Endothelial cell of umbilical vein (primary cell): ENCODE results near the gene TNFRSF4. TPM values are rescaled to one million over a fixed set of nuclear protein-coding genes. Genes with fewer than 3 reads are reported as not detected.

Source experiments
- BruUV-seq: library from RNA; stranded (reverse); fragments of 400-500 nt; replicated peaks from 2 replicates; lab custom pipeline; 2021; lab: Mats Ljungman, UMichigan
- CTCF ChIA-PET: fragments of 300-600, 350-600 bp; sonication (Branson Sonifier 250); formaldehyde crosslinking; loops from one replicate; lab custom pipeline; 2021; ENCODE audit warnings: antibody characterized with exemption, inconsistent platforms; lab: Charles Lee
- POLR2A ChIA-PET: fragments of 300-600, 350-600 bp; sonication (Branson Sonifier 250); formaldehyde crosslinking; loops from one replicate; lab custom pipeline; 2021; ENCODE audit warnings: antibody characterized with exemption, inconsistent platforms; lab: Charles Lee
- DNase-seq: peaks from one replicate; pipeline ENCODE4 v3.0.0-alpha.2; 2011; ENCODE audit warnings: low read depth, low spot score
- FAIRE-seq: peaks from 2 replicates; lab custom pipeline; 2011; peaks lifted over from hg19 to GRCh38; lab: Jason Lieb, UNC
- H2AFZ ChIP-seq: 2 replicates; pipeline ENCODE4 v1.6.0; 2012; ENCODE audit warnings: low read depth, low read length, control low read depth, inconsistent platforms
- H3K27ac ChIP-seq: 2 replicates; pipeline ENCODE4 v1.5.1; 2011; ENCODE audit warnings: low read depth, mild to moderate bottlenecking, control low read depth, low read length, moderate library complexity; ENCODE audit not compliant: insufficient read depth
- H3K27me3 ChIP-seq, 2 experiments: 2 replicates each; pipeline versions ENCODE4 v1.6.0 to v1.6.1; 2011; ENCODE audit warnings: low read length in 2 of 2, mixed read lengths in 1 of 2; ENCODE audit not compliant: control insufficient read depth in 2 of 2, insufficient read depth in 2 of 2
- H3K36me3 ChIP-seq, 2 experiments: 2 replicates in 1 of 2; 3 replicates in 1 of 2; pipeline ENCODE4 v1.5.1; 2011; ENCODE audit warnings: low read length in 2 of 2, mild to moderate bottlenecking in 1 of 2, moderate library complexity in 1 of 2; ENCODE audit not compliant: control insufficient read depth in 2 of 2, insufficient read depth in 2 of 2; ENCODE audit errors: extremely low read depth in 1 of 2
- H3K4me1 ChIP-seq: 3 replicates; pipeline ENCODE4 v1.5.1; 2011; ENCODE audit warnings: mild to moderate bottlenecking, low read length; ENCODE audit not compliant: control insufficient read depth, insufficient read depth; ENCODE audit errors: extremely low read depth
- H3K4me2 ChIP-seq: 2 replicates; pipeline ENCODE4 v1.6.1; 2011; ENCODE audit warnings: low read length, control low read depth, mixed read lengths; ENCODE audit not compliant: insufficient read depth
- H3K4me3 ChIP-seq, 3 experiments: fragments of 200-600 bp in 1 of 3; sonication (generic), shearing (Covaris generic) in 1 of 3; replicated peaks in 1 of 3; 2 replicates each; pipeline ENCODE4 v1.5.1; 2011 to 2016; ENCODE audit warnings: control low read depth in 3 of 3, low read length in 3 of 3, mild to moderate bottlenecking in 2 of 3, inconsistent platforms in 1 of 3, low read depth in 1 of 3, moderate library complexity in 1 of 3; ENCODE audit not compliant: insufficient read depth in 1 of 3
- H3K79me2 ChIP-seq: 2 replicates; pipeline ENCODE4 v1.6.0; 2012; ENCODE audit warnings: low read length, inconsistent platforms; ENCODE audit not compliant: control insufficient read depth, insufficient read depth
- H3K9ac ChIP-seq: replicated peaks from 2 replicates; pipeline ENCODE3; 2011; ENCODE audit warnings: low read length, control low read depth; ENCODE audit not compliant: insufficient read depth; ENCODE audit errors: extremely low read depth
- H3K9me1 ChIP-seq: replicated peaks from 3 replicates; pipeline ENCODE4 v1.6.0; 2011; ENCODE audit warnings: mild to moderate bottlenecking, low read length; ENCODE audit not compliant: control insufficient read depth, insufficient read depth; ENCODE audit errors: extremely low read depth
- H3K9me3 ChIP-seq: replicated peaks from 2 replicates; pipeline ENCODE4 v1.5.1; 2012; ENCODE audit warnings: low read length, inconsistent platforms; ENCODE audit not compliant: control insufficient read depth, insufficient read depth
- H4K20me1 ChIP-seq: replicated peaks from 2 replicates; pipeline ENCODE3; 2011; ENCODE audit warnings: mild to moderate bottlenecking, low read length; ENCODE audit not compliant: control insufficient read depth, insufficient read depth; ENCODE audit errors: extremely low read depth
- CTCF ChIP-seq, 2 donors: IDR thresholded peaks; 1 replicate in 1 of 2; 2 replicates in 1 of 2; pipeline ENCODE4 v1.5.1; 2011; ENCODE audit warnings: low read length in 2 of 2, mild to moderate bottlenecking in 2 of 2, moderate library complexity in 2 of 2, control low read depth in 1 of 2, inconsistent platforms in 1 of 2, low read depth in 1 of 2; ENCODE audit not compliant: insufficient read depth in 1 of 2; ENCODE audit errors: extremely low read depth in 1 of 2
- EZH2 ChIP-seq: IDR thresholded peaks from 2 replicates; pipeline ENCODE4 v1.6.1; 2012; ENCODE audit warnings: borderline replicate concordance, low read depth, mild to moderate bottlenecking, moderate library complexity, low read length, inconsistent platforms; ENCODE audit not compliant: severe bottlenecking
- FOS ChIP-seq: IDR thresholded peaks from 2 replicates; pipeline ENCODE4 v1.6.1; 2011; ENCODE audit warnings: mild to moderate bottlenecking, low read length, moderate library complexity, borderline replicate concordance; ENCODE audit not compliant: insufficient read depth
- GATA2 ChIP-seq: IDR thresholded peaks from 2 replicates; pipeline ENCODE4 v1.7.0; 2011; ENCODE audit warnings: low read depth, mild to moderate bottlenecking, moderate library complexity, mixed read lengths, low read length; ENCODE audit not compliant: insufficient read length, insufficient read depth
- JUN ChIP-seq: IDR thresholded peaks from 2 replicates; pipeline ENCODE4 v1.6.1; 2011; ENCODE audit warnings: borderline replicate concordance, low read depth; ENCODE audit not compliant: insufficient read length, insufficient read depth
- MAX ChIP-seq: IDR thresholded peaks from 2 replicates; pipeline ENCODE4 v1.6.1; 2011; ENCODE audit not compliant: insufficient read depth, insufficient read length
- MYC ChIP-seq: IDR thresholded peaks from one replicate; pipeline ENCODE4 v1.6.1; 2011; ENCODE audit warnings: mild to moderate bottlenecking, low read depth, low read length
- POLR2A ChIP-seq: IDR thresholded peaks from 2 replicates; pipeline ENCODE4 v1.6.1; 2012; ENCODE audit warnings: low read depth, mild to moderate bottlenecking, control low read depth, low read length
- POLR2AphosphoS5 ChIP-seq: IDR thresholded peaks from 2 replicates; pipeline ENCODE4 v1.6.1; 2012; ENCODE audit warnings: low read depth, mild to moderate bottlenecking, control low read depth, low read length, moderate library complexity; ENCODE audit not compliant: insufficient read depth
- dilution Hi-C: fragments of 300-500 bp; cut with MboI; formaldehyde crosslinking; loops from one replicate; pipeline ENCODE4 v1.15.0; 2019; ENCODE audit warnings: low sequenced_read_pairs; ENCODE audit not compliant: extremely low pct_ligation_motif_present
- intact Hi-C: fragments of 100-400 bp; cut with micrococcal nuclease; formaldehyde crosslinking; loops from one replicate; pipeline ENCODE4 v1.10.0; 2022
- polyA plus RNA-seq, 4 experiments: library from polyadenylated mRNA; depleted of rRNA in 3 of 4; stranded (reverse) in 3 of 4; unstranded in 1 of 4; fragments of >200 nt; gene quantifications; 2 replicates each; pipeline versions ENCODE4 v1.2.1 to v1.2.3, GENCODE V29; 2011 to 2012; ENCODE audit warnings: missing spikeins in 1 of 4
- total RNA-seq: library from RNA; stranded (reverse); gene quantifications from 2 replicates; pipeline ENCODE4 v1.2.3, GENCODE V29; 2021

The TNFRSF4 gene
- total and polyA plus RNA-seq, 2 donors (not counting 3 experiments of a cell fraction or from before 2014, with no cell fraction given): 0.55 to 1.5 TPM

GRCh38 chr1:1246577-1247340 lies 32.8 kb upstream of the TNFRSF4 start, which contains the start of gene C1QTNF12:
Gene C1QTNF12 (minus strand): TSS chr1:1246722. CDS start chr1:1246690, 32 bp downstream.
- no peaks in the 10 kb centered on the region for H4K20me1 ChIP-seq
- H3K4me2 ChIP-seq: no peak within 1 kb of the TSS
- H2AFZ ChIP-seq: no peak within 1 kb of the TSS
- H3K27ac ChIP-seq: no peak within 1 kb of the TSS
- H3K79me2 ChIP-seq: no peaks in the 10 kb centered on the region
- no peak within 1 kb of the TSS for H3K4me3 ChIP-seq
- H3K27me3 ChIP-seq: peaks cover 10 to 14% of the 10 kb centered on the region in 2 experiments
- BruUV-seq: no TSS peak
- H3K9me1 ChIP-seq: no peaks in the 10 kb centered on the region
- intact Hi-C loops (loop anchor here (2.0 to 5.0 kb wide), 2 partner anchors 26 to 124 kb away; partner anchors contain the start of gene UBE2J2), dilution Hi-C loops (no loop called here)
- FAIRE-seq (no peak), DNase-seq (no peak)
- no peaks in the 10 kb centered on the region for H3K9me3 ChIP-seq
- no peak within 1 kb of the TSS for H3K9ac ChIP-seq
- TF ChIP-seq EZH2 (peak; percentile 87), MAX (no peak)
- H3K36me3 ChIP-seq: no peaks in the 10 kb centered on the region
- ChIA-PET CTCF (interaction anchor here (1.1 kb wide), 1 partner anchor 125 kb away, joined by 4 read pairs; no protein-coding TSS in a partner anchor), POLR2A (no interaction called here)
- no peaks in the 10 kb centered on the region for H3K4me1 ChIP-seq

GRCh38 chr1:1245817-1246576 lies 32.0 kb upstream of the TNFRSF4 start:
- no TSS peak for BruUV-seq
- H3K79me2 ChIP-seq: no peaks in the 10 kb centered on the region
- no peak for TF ChIP-seq POLR2A
- TF ChIP-seq FOS: no peak
- no peak for TF ChIP-seq CTCF (IDR thresholded peaks at IDR 0.05; ENCODE audit: extremely low read depth in 1 of 2, insufficient read depth in 1 of 2, low read depth in 1 of 2, low read length in 2 of 2)
- no peak for TF ChIP-seq MAX
- no peak for TF ChIP-seq GATA2
- TF ChIP-seq JUN: no peak
- no peak for TF ChIP-seq POLR2AphosphoS5
- no peak for TF ChIP-seq MYC
- no peak for TF ChIP-seq EZH2
- intact Hi-C loops: loop anchor here (2.0 to 5.0 kb wide), 2 partner anchors 27 to 124 kb away; partner anchors contain the start of gene UBE2J2
- H3K27me3 ChIP-seq: peaks cover 10 to 14% of the 10 kb centered on the region in 2 experiments
- POLR2A ChIA-PET: no interaction called here
- H3K9me1 ChIP-seq: no peaks in the 10 kb centered on the region
- dilution Hi-C loops: no loop called here
- no peak overlapping the region for H3K9ac ChIP-seq
- H3K4me1 ChIP-seq: no peaks in the 10 kb centered on the region
- H3K4me3 ChIP-seq: no peak overlapping the region
- no peak overlapping the region for H3K4me2 ChIP-seq
- DNase-seq (no peak), FAIRE-seq (no peak)
- no peaks in the 10 kb centered on the region for H3K36me3 ChIP-seq
- CTCF ChIA-PET: interaction anchor here (0.6 to 1.1 kb wide), 2 partner anchors 15 to 124 kb away, joined by 3 to 4 read pairs; no protein-coding TSS in a partner anchor
- no peaks in the 10 kb centered on the region for H4K20me1 ChIP-seq
- H3K27ac ChIP-seq: no peak overlapping the region
- H2AFZ ChIP-seq: no peak overlapping the region
- no peaks in the 10 kb centered on the region for H3K9me3 ChIP-seq
